ENCODE data around the gene IFT81.

- TF ChIP-seq, protein P1, sequence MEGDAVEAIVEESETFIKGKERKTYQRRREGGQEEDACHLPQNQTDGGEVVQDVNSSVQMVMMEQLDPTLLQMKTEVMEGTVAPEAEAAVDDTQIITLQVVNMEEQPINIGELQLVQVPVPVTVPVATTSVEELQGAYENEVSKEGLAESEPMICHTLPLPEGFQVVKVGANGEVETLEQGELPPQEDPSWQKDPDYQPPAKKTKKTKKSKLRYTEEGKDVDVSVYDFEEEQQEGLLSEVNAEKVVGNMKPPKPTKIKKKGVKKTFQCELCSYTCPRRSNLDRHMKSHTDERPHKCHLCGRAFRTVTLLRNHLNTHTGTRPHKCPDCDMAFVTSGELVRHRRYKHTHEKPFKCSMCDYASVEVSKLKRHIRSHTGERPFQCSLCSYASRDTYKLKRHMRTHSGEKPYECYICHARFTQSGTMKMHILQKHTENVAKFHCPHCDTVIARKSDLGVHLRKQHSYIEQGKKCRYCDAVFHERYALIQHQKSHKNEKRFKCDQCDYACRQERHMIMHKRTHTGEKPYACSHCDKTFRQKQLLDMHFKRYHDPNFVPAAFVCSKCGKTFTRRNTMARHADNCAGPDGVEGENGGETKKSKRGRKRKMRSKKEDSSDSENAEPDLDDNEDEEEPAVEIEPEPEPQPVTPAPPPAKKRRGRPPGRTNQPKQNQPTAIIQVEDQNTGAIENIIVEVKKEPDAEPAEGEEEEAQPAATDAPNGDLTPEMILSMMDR (IDR thresholded peaks at IDR 0.05), result no peak
- TF ChIP-seq EZH2 (IDR thresholded peaks at IDR 0.05; ENCODE audit: borderline replicate concordance, insufficient read depth, low read depth, low read length, poor library complexity, severe bottlenecking), result no peak
Measured at GRCh38 chr12:110091136-110091711, 32.9 kb upstream of the IFT81 start.

All from B cell (primary cell).